Fibroblast of lung (primary cell): ENCODE measurements around the gene GLYATL2.

Experiments
- CTCF ChIP-seq, 2 donors: IDR thresholded peaks in 1 of 2; conservative IDR thresholded peaks in 1 of 2; 1 replicate in 1 of 2; 2 replicates in 1 of 2; pipeline ENCODE4 v1.5.1; 2011 to 2012; ENCODE audit warnings: low read length in 2 of 2, control low read depth in 1 of 2, inconsistent platforms in 1 of 2, low read depth in 1 of 2, mild to moderate bottlenecking in 1 of 2
- EZH2 ChIP-seq: IDR thresholded peaks from 2 replicates; pipeline ENCODE4 v1.5.1; 2012; ENCODE audit warnings: low read length, control low read depth, mild to moderate bottlenecking; ENCODE audit errors: missing control alignments

GRCh38 chr11:58863697-58864096 is 19.2 kb upstream of the GLYATL2 start:
- no peak for TF ChIP-seq CTCF (conservative IDR thresholded peaks at IDR 0.05 in 1 of 2, IDR thresholded peaks at IDR 0.05 in 1 of 2; ENCODE audit: low read depth in 1 of 2, low read length in 2 of 2)
- no peak for TF ChIP-seq EZH2
